ENCODE data around the gene BMP6.

DNA sequence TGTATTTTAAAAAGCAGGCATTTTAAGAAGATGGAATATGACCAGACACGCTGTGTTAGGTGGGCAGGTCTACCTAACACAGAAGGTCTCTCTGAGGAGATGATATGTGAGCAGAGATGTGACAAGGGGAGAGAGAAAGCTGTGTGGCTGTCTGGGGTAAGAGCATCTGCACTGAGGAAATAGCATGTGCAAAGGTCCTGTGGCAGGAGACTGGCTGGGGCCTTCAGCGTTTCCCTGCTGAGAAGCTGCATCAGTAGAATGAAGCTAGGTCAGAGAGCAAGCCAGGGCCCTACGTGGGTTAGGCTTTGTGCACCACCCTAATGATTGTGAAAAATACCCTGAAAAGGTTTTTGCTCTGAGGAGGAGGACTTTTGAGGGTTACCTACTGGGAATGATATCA lies 97.7 kb downstream of the BMP6 start:
- TF ChIP-seq POLR2A (IDR thresholded peaks at IDR 0.05): no peak
- TF ChIP-seq, protein P1, sequence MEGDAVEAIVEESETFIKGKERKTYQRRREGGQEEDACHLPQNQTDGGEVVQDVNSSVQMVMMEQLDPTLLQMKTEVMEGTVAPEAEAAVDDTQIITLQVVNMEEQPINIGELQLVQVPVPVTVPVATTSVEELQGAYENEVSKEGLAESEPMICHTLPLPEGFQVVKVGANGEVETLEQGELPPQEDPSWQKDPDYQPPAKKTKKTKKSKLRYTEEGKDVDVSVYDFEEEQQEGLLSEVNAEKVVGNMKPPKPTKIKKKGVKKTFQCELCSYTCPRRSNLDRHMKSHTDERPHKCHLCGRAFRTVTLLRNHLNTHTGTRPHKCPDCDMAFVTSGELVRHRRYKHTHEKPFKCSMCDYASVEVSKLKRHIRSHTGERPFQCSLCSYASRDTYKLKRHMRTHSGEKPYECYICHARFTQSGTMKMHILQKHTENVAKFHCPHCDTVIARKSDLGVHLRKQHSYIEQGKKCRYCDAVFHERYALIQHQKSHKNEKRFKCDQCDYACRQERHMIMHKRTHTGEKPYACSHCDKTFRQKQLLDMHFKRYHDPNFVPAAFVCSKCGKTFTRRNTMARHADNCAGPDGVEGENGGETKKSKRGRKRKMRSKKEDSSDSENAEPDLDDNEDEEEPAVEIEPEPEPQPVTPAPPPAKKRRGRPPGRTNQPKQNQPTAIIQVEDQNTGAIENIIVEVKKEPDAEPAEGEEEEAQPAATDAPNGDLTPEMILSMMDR (IDR thresholded peaks at IDR 0.05): no peak
